HG02981 (cell line): Measurements from ENCODE around the gene PSMD6.
A peak's percentile ranks its signal among the peaks of the same experiment; 100 is the strongest.

ENCODE experiments used
- ATAC-seq: cut with Tn5 transposase; IDR thresholded peaks from one replicate; pipeline ENCODE4 v1.9.1; 2021; ENCODE audit warnings: mild to moderate bottlenecking, moderate library complexity; ENCODE audit not compliant: unreplicated experiment

Gene PSMD6

DNA sequence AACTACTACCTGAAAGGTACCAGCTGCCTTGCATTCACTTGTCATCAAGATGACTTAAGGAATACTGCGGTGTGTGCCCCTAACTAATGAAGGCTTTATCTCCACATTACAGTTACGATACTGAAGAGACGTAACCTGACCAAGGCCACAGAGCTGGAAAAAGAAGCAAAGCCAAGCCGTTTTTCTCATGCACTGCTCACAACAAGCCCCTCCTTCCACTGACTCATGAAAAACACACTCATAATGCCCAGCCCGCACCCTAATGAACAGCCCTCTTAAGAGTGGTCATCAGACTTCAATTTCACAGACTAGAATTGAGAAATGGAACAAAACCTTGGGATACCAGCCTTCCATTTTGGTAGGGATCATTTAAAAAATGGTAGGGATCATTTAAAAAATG lies 11.6 kb downstream of the PSMD6 start:
- ATAC-seq, result no peak

DNA sequence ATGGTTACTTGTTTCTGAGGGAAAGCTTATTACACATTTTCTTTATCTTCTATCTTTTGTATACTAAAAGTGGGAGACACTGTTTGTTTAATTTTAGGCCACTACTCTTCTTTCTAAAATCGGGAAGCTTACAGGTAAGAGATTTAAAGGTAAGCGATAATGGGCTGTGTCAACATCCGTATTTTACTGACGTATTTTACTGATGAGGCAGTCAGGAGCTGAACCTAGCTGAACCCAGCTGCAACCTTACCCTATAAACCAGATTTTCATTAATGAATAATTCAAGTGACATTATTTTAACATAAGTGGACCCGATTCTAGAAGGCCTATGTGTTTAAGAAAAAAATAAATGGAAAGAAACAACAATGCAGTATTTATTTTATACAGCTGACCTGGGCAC lies 13.1 kb downstream of the PSMD6 start:
- ATAC-seq, result no peak

DNA sequence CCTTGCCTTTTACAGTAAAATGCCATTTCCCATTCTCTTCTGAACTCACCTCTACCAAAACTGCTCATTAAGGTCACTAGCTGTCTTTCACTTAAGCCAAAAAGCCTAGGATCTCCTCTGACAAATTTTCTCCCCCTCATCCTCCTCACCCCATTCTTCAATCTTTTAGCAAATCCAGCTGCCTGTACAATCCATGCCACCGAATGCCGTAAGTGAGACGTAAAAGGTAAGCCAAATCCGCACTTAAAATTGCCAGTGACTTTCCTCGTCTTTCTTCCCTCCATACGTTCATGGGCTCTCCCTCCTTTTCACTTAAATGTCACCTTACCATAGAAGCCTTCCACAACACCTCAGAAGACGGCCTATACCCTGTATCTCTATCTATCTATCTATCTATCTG lies 13.8 kb downstream of the PSMD6 start:
- ATAC-seq, result no peak

DNA sequence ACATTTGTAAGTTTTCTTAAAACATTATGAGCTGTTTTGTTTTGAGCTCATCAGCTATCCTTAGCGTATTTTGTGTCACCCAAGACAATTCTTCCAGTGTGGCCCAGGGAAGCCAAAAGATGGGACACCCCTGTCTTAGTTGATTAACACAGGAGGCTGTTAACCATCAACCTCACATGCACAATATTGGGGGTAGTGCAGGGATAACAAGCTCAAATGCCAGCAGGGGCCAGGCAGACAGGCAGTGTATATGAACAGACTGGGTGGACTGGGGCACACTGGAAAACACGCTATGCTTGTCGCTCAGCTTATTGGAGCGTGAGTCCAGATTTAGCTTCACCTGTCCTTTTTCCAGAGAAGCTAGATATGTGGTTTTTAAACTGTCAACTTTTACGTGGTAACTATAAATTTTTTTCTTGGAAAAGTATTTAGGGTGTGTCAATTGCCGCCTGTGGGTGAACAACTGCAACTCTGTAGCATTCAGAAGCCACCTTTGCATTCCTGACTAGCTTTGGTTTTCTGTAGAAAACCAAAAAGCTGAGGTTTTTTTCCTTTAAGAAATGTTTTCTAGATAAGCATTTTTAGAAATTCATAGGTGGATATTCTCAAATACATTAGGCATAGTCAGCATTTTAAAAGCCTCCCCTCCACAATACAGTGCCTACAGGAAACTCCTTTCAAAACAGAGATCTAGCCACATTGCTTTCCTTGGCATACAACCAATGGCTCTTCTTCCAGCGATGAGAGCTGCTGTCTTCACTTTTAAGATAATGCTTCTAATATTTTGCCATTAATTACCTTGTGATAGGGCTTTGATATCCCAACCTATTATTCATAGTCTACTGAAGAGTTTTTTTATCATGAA lies 14.6 kb downstream of the PSMD6 start:
- no peak for ATAC-seq

DNA sequence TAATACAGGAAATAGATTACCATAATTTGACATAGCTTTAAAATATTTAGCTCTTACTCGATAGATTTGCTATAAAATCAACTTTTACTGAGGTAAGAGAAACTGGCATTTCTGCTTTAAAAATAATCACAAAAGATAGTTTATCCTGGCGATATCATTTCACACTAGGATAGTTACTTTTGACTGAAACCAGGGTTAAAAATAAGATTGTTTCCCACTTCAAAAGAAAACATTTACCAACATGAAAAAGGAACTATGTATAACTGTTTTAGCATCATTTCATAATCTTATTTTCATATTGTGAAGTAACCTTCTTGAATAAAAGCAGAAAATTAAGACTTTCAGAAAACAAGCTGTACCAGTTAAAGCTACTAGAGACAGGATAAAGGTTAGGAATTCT lies 15.3 kb downstream of the PSMD6 start:
- ATAC-seq, result no peak

DNA sequence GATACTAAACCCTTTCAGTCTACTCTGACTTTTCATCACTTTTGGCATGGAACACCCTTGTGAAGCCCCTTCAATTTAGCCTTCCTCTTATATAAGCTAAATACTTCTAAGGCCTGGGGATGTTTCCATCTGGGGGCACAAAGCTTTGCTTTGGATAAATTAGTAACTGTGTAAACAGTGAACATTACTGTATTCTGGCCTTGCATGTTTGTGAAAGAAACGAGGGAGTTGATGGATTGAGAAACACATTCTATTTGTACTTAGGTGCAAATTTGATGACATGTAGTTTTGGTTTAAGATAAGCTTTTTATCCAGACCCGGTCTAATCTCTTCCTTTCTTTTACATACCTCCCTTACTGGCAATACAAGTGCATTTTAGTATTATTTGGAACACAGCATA lies 19.7 kb downstream of the PSMD6 start:
- no peak for ATAC-seq

DNA sequence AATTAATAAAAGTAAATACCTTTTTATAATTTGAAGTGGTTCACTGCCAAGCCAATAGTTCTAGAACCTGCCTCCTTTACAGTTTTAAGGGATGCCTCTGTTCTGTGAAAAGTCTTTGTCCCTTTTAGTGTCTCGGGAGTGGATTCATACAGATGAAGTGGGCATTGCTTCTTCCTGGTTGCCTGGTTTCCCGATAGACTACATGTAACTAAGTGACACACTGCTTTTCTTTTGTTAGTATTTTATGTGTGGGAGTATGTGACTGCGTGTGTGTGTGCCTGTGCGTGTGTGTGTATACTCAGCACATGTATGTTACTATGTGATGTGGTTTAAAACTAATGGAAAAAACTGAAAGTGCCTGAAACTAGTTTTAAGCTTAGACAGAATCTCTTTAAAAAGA lies 21.1 kb downstream of the PSMD6 start:
- ATAC-seq, result no peak

DNA sequence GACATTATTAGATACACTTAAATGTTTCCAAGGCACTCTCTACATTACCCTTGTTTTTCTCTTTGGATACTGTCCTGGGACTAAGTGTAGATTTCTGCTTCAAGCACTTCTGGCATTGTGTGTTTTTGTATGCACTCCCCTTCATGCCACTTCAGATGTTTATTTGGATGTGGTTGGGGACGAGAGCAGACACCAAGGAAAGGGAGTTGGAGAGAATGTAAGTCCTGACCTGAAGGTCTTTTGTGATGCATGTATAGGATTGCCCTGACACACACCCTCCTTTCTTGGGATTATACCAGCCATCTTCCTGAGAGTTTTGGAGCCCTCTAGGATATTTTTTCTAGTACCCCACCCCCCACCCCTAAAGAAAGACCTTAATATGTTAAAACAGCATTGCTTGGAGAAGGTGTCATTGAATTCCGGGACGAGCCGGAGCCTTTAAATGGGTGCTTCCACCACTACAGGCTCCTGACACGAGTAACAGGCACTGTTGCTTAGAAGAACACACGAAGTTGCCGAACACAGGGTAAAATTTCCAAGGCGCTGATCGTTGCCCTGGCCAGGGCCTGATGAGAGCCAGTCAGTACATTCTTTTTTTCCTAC lies 22.7 kb downstream of the PSMD6 start:
- ATAC-seq, result no peak

DNA sequence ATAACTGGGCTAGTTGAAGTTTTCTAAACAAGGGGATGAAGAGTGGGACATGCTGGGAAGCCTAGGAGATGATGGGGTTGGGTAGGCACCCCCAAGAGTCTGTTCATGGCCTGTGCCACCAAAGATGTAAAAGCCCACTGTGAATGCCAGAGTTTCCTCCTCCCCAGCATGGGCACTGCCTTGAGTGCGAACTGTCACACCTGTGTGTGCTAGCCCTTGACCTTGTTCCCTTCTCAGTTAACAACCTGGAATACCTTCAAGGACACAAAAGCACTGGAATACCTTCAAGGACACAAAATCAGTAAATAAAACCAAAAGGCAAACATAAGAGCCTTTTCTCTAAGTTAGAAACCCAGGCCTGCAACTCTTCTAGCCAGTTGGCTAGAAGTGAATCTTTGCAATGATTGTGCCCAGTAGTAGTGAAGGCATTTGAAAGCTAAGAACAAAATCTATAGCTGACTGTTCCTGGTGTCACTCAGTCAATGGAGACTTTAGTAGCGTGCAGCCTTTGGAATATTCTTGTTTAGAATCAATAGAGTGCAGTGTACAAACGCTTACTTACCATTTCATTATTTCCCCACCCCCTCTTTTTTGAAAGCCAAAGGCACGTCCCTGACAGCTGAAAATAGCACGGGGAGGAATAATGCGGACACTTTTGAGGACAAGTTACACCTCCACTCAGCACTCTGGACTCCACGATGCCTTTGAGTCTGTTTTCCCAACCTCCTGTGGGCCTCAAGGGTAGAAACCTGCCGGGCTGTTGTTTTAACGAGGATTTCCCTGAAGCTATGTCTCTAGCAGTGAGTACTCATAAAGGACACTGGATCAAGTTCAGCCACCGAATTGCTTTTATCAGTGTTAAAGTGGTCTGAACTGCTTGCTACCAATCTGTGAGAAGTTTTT lies 24.2 kb downstream of the PSMD6 start:
- ATAC-seq, result no peak

DNA sequence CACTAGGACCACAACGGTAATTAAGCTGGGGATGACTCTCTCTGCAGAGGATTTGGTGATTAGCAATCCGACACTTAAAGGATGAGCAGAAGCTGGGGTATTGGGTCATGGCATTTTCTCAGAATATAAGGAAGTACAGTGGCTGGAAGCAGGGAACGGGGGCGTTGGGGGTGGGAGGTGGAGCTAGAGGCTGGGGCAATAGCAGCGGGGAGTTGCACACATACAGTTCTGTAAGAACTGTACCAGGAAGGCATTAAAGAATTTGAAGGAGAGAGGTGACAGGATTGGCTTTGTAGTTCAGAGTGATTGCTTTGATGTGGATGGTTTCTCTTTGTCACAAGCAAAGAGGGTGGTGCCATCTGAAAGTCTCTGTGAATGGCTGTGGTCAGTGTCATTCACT lies 28.2 kb downstream of the PSMD6 start:
- no peak for ATAC-seq

DNA sequence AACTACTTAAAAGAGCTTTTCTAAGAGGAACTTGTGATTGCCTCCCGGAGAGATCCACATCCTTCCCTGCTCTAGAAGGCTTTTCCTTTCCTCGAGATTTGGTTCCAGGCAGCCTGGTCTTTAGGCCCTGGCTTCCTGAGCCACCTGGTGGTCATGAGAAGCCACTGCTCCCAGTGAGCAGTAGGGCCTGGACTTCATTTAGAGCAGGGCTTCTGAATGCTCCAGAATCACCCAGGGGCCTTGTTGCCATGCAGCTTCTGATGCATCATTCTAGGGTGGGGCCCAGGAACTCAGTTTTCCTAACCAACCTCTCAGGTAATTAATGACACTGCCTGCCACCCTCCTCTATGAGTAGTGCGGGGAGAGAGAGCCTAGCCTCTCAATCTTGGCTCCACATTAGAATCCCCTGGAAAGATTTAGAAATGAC lies 29.6 kb downstream of the PSMD6 start:
- ATAC-seq, result peak; percentile 95

DNA sequence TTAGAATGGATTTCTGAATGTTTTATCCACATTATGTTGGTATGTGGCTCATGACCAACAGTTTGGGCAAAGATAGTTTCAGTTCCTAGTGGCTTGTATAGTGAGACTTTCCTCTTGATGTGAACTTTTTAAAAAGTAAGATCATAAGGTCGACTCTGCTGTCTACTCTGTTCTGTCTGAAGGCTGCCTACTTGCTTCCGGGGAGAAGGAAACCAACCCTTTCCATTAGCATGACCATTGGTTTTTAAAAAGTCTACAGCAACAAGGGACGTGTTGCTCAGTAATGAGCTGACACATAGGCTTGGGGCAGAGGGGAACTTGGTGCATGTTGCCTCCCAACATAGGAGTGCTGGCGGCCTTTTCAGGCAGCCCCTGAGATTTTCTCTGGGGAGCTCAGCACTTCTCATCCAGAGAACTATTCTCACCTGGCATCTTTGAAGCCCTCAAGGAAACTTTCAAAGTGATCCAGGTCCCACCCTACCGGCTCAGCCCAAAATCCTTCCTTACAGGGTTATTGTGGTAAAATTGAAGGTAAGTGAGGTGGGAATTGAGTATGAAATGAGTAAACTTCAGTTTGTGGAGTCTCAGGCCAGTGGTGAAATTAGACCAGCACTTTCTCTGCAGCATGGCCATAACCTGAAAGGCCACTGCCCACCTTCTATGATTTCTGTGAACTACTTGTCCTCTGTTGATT lies 30.6 kb downstream of the PSMD6 start:
- no peak for ATAC-seq

DNA sequence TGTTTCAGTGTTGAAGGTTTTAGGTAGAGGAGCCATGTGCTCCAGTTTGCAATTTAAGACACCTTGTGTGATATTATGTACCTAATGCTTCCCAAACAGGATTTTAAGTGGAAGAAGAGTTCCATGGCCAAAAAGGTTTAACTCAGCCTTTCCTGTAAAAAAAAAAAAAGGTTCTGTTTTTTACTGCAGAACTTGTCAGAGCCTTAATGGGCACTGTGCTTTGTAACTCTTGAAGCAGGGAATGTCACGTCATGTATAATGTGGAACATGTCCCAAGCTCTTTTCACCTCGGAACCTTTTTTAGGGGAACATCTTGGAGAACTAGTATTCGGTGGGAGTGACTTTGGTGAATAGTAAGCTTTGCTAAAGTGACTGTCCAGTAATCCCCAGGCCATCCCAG lies 31.6 kb downstream of the PSMD6 start:
- ATAC-seq, result no peak

DNA sequence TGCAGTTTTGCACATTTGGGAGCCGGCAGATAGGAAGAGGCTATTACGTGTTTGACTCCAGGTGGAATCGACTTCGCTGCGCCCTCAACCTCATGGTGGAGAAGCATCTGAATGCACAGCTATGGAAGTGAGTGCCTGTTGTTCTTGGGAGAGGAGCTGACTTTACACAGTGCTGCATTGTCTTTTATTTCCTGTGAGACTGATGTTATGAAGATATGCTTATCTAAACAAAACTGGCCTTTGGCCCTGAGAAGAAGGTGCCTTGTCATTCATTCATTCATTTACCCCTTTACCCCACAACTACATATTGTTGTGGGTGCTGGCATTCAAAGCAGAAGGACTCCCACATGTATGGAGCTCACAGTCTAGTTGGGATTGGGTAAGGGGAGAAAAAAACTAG lies 32.6 kb downstream of the PSMD6 start:
- no peak for ATAC-seq

DNA sequence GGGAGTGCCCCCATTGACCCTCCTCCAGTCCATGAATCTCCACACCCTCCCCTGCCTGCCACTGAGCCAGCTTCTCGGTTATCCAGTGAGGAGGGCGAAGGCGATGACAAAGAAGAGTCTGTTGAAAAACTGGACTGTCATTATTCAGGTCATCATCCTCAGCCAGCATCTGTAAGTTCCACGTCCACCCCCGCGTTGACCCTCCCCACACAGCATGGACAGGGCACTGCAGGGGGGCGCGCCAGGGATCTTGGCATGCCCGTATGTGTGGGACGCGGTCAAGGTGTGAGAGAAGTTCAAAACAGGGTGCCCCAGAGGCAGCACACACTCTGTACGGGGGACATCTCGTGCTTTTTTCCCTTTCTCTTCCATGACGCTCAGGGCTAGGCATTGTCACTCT lies 33.1 kb downstream of the PSMD6 start:
- ATAC-seq, result no peak

DNA sequence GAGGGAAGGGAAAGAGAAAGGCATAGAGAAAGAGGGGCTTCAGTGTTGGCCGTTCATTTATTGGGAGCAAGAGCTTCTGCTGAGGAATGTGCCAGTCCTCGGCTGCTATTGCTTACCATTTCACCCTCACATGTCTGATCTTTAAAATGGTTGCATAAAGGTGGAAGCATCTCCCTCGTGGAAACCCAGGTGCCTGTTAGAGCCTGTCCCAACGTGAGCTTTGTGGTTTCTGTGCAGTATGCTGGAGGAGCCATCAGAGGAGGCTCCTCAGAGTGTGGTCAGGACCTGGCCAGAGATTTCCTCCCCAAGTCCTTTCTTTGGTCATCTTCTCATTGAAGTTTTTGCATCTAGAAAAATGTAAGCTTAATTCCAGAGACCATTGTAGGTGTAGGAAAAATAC lies 34.4 kb downstream of the PSMD6 start:
- no peak for ATAC-seq

DNA sequence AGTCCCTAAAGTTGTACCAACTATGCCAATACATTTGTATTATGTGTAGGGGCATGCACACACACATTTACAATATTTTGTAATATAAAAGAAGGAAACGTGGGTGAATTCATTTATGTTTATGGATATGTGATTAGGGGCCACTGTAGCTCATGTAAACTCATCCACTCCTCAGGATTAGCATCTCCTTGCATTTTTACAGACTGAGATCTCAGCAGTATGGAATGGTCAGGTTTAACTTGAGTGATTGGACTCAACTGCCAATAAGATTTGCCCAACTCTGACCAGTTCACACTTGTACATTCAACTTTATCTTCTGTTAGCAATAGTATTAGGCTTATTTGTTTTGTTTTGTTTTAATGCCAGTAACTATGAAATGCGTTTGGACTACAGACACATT lies 36.5 kb downstream of the PSMD6 start:
- no peak for ATAC-seq

DNA sequence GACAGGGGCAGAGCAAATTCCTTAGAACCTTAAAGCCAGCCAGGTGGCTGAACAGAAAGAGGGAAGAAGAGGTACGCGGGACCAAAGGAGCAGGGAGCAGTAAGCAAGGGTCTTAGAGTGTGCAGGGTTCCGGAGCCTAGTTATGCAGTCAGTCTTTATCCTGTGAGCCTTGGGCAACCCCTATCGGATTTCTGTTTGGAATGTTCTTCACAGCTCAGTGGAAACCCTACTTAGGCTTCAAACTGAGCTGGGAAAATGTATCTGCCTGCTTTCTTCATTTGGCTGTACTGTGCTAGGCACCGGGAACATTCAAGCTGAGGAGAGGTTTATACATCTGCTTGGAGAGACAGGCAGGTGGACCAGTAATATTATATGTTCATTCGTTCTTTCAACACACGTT lies 37.1 kb downstream of the PSMD6 start:
- no peak for ATAC-seq

DNA sequence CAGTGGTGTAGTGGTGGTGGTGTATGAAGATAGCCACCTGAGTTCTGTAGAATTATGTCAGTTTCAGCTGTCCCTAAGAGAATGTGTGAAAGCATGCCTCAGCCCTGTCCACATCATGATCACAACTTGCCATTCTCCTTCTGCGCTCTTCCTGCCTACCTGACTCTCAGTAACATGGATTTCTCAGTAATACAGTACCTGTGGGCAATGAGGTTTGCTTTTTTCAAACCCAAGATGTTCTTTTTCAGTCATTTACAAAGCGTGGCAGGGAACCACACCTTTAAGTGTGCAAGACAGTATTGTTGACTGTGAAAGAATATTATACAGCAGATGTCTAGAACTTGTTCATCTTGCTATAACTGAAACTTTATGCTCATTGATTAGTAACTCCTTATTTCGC lies 38.9 kb downstream of the PSMD6 start:
- ATAC-seq, result no peak

DNA sequence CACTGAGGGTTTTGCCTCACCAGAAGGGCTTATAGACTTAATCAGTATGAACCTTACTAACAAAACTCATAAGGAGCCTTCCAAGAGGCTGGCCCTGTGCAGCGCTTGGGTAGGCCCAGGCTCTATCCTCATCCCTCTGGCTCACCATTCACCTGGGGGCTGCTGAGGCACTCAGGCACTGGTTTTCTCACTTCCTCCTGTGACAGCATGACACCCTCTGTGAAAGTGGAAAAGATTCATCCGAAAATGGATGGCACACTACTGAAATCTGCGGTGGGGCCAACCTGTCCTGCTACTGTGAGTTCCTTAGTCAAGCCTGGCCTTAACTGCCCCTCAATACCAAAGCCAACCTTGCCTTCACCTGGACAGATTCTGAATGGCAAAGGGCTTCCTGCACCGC lies 41.3 kb downstream of the PSMD6 start:
- ATAC-seq, result no peak

DNA sequence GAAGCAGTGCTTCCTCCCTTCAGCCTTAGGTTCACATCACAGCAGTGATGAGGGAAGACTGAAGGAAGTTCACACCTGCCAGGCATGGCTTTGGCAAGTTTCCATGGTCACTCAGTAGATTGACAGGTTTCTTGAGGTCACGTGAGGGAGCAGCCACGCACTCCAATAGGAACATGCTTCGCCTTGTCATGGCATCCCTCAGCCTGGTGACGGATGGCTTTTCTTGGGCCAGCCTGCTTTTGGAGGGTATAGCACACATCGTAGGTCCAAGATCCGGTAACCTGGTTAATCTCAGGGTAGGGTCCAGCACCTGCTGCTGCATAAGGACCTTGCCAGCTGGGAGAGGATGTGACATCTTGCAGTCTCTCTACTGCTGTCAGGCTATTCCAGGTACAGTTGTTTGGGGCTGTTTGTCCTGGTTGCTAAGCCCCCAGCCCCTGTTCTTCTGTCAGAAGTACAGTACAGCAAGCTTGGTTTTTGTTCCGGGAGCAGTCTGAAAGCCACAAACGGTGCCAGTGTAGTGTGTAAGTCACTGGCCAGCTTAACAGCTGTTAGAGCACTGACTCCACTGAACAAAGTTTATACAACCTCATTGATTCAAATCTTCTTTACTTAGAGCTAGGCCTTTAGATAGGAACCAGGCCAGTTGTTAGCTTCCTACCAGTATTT lies 42.3 kb downstream of the PSMD6 start:
- ATAC-seq, result no peak
